Tibial nerve (tissue), 4 donors: ENCODE results near the gene UGT1A8. TPM values are rescaled to one million over a fixed set of nuclear protein-coding genes. Genes with fewer than 3 reads are reported as not detected.

ENCODE experiments used
- DNase-seq, 2 donors: peaks; one replicate each; pipeline ENCODE4 v3.0.0-alpha.2; 2019; ENCODE audit warnings: low spot score in 2 of 2
- H3K27ac ChIP-seq, 4 donors: fragments of 200-600 bp; sonication (generic) in 3 of 4; one replicate each; pipeline ENCODE4 v1.5.1; 2017 to 2019; ENCODE audit warnings: mild to moderate bottlenecking in 1 of 4
- H3K27me3 ChIP-seq, 2 donors: fragments of 200-600 bp; sonication (generic) in 1 of 2; one replicate each; pipeline versions ENCODE4 v1.5.1 to v1.6.0; 2017 to 2019
- H3K36me3 ChIP-seq, 3 donors: fragments of 200-600 bp; sonication (generic); one replicate each; pipeline ENCODE4 v1.5.1; 2018 to 2019
- H3K4me1 ChIP-seq, 4 donors: fragments of 200-600 bp; sonication (generic) in 3 of 4; one replicate each; pipeline ENCODE4 v1.5.1; 2017 to 2019
- H3K4me3 ChIP-seq, 4 donors: fragments of 200-600 bp; sonication (generic) in 3 of 4; one replicate each; pipeline ENCODE4 v1.5.1; 2017 to 2019; ENCODE audit warnings: mild to moderate bottlenecking in 1 of 4, moderate library complexity in 1 of 4
- H3K9me3 ChIP-seq, 4 donors: fragments of 200-600 bp; sonication (generic) in 3 of 4; one replicate each; pipeline ENCODE4 v1.5.1; 2017 to 2019
- EP300 ChIP-seq, 2 donors: sonication (generic); formaldehyde crosslinking; IDR thresholded peaks; one replicate each; pipeline ENCODE4 v1.6.1; 2017; ENCODE audit warnings: antibody characterized with exemption in 2 of 2, mild to moderate bottlenecking in 1 of 2
- POLR2A ChIP-seq, 2 donors: fragments of 450-650 bp; IDR thresholded peaks; one replicate each; pipeline ENCODE4 v1.6.1; 2017; ENCODE audit warnings: antibody characterized with exemption in 2 of 2, mild to moderate bottlenecking in 2 of 2, moderate library complexity in 2 of 2
- WGBS, 2 donors: methylation state at CpG; one replicate each; pipeline ENCODE4 v1.1.5; 2018; 5-methylcytosine and 5-hydroxymethylcytosine counted together
- total RNA-seq, 4 donors: library from RNA; depleted of rRNA; stranded (reverse); fragments of >200 nt; gene quantifications; one replicate each; pipeline ENCODE4 v1.1.0, GENCODE V29; 2016
- TF ChIP-seq, protein P1 (sequence below), 5 experiments: fragments of 200-600 bp in 3 of 5; fragments of 450-650 bp in 2 of 5; sonication (generic) in 3 of 5; IDR thresholded peaks; one replicate each; pipeline ENCODE4 v1.5.1; 2016 to 2019; ENCODE audit warnings: antibody characterized with exemption in 5 of 5, mild to moderate bottlenecking in 3 of 5, moderate library complexity in 2 of 5

The UGT1A8 gene
- total RNA-seq, 4 donors from 2014 or later, result not detected

DNA sequence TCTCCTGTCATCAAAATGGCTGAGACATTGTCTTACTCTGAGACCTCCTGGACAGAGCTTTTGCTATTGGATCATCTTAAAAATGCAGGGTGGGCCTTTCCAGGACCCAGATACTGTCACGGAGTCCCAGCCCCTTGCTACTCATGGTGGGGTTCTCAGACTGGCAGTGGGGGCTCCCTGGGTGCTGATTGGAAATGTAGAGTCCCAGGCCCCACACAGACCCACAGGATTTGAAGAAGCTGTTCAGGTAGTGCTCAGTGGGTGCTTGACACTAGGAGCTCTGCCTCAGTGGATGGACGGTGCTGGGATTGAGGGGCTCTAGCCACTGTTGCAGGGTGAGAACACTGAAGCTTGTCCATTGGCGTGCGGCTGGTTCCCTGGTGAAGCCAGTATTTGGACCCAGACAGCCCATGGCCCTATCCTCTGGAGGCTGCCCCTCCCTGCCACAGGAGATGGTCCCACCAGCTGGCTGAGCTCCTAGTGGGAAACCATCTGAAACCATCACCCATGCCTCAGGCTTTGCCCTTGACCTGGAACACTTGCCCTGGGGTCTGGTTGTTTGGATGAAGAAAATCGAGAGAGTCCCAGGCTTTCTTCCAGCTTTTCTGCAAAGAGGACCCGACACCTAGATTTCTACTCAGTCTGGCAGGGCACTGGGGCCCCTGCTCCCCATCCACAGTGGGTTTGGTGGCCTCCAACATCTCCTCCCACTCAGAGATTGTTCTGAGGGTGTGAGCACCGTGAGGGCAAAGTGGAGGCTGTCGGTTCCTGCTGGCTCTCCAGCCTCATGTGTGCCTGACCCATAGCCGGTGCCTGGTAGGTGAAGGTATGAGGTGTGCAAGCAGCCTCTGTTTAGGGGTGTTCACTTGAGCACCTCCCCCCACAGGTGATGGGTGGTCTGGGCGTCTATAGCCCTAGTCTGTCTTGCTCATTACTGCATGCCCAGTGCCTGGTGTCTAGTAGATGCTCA is 190.8 kb downstream of the UGT1A8 start:
- TF ChIP-seq EP300 (IDR thresholded peaks at IDR 0.05) (no peak), POLR2A (IDR thresholded peaks at IDR 0.05) (no peak)
- TF ChIP-seq, protein P1, sequence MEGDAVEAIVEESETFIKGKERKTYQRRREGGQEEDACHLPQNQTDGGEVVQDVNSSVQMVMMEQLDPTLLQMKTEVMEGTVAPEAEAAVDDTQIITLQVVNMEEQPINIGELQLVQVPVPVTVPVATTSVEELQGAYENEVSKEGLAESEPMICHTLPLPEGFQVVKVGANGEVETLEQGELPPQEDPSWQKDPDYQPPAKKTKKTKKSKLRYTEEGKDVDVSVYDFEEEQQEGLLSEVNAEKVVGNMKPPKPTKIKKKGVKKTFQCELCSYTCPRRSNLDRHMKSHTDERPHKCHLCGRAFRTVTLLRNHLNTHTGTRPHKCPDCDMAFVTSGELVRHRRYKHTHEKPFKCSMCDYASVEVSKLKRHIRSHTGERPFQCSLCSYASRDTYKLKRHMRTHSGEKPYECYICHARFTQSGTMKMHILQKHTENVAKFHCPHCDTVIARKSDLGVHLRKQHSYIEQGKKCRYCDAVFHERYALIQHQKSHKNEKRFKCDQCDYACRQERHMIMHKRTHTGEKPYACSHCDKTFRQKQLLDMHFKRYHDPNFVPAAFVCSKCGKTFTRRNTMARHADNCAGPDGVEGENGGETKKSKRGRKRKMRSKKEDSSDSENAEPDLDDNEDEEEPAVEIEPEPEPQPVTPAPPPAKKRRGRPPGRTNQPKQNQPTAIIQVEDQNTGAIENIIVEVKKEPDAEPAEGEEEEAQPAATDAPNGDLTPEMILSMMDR (IDR thresholded peaks at IDR 0.05), result no peak
- Histone ChIP-seq H3K27me3 (no peaks in the 10 kb centered on the region), H3K4me1 (no peaks in the 10 kb centered on the region), H3K36me3 (no peaks in the 10 kb centered on the region), H3K4me3 (no peak overlapping the region), H3K27ac (no peak overlapping the region), H3K9me3 (no peaks in the 10 kb centered on the region)
- no peak for DNase-seq
- WGBS, 2 donors, result 74 to 78% methylated on average over 10 of the region's 10 CpGs

DNA sequence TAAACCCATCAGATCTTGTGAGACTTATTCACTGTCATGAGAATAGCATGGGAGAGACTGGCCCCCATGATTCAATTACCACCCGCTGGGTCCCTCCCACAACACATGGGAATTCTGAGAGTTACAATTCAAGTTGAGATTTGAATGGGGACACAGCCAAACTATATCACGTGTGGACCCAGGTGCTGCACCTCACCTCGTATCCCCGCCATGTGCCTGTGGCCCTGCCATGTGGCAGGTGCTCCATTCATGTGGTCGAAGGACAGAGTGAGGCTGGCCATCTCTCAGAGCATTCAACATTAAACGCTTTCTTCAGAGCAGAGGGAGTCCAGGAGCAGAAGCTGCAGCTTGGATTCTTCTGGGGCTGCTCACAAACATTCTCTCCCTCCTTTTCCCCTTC is 193.0 kb downstream of the UGT1A8 start:
- Histone ChIP-seq H3K9me3 (no peaks in the 10 kb centered on the region), H3K4me3 (no peak overlapping the region), H3K36me3 (no peaks in the 10 kb centered on the region), H3K27me3 (no peaks in the 10 kb centered on the region), H3K4me1 (no peaks in the 10 kb centered on the region), H3K27ac (no peak overlapping the region)
- 88 to 90% methylated on average over 6 of the region's 6 CpGs for WGBS, 2 donors
- DNase-seq, result no peak
- TF ChIP-seq, protein P1 (IDR thresholded peaks at IDR 0.05), result no peak
- TF ChIP-seq POLR2A (IDR thresholded peaks at IDR 0.05), result no peak
- TF ChIP-seq EP300 (IDR thresholded peaks at IDR 0.05), result no peak

DNA sequence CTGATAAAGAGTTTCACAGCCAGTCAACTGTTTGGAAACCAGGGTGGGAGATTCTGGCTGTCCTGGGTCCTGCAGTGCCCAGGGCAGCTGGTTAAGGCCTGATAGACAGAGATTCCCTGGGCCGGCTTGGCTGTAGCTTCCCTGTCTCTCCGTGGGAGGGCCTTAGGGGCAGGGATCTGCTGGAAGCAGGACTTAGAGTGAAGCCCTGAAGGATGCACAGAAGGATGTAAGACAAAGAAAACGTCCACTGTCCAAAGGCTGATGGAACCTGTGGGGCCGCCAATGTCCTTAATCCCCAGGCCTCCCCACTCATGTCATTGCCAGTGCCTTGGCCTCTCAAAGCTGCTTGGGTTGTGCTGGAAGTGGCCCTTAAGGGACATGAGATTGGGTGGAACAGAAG is 193.7 kb downstream of the UGT1A8 start:
- H3K27ac ChIP-seq, result no peak overlapping the region
- no peaks in the 10 kb centered on the region for H3K9me3 ChIP-seq
- TF ChIP-seq POLR2A (IDR thresholded peaks at IDR 0.05), result no peak
- TF ChIP-seq, protein P1 (IDR thresholded peaks at IDR 0.05), result no peak
- H3K36me3 ChIP-seq, result no peaks in the 10 kb centered on the region
- H3K4me1 ChIP-seq, result no peaks in the 10 kb centered on the region
- no peak for DNase-seq
- 63 to 78% methylated on average over 4 of the region's 4 CpGs for WGBS, 2 donors
- no peaks in the 10 kb centered on the region for H3K27me3 ChIP-seq
- H3K4me3 ChIP-seq, result no peak overlapping the region

DNA sequence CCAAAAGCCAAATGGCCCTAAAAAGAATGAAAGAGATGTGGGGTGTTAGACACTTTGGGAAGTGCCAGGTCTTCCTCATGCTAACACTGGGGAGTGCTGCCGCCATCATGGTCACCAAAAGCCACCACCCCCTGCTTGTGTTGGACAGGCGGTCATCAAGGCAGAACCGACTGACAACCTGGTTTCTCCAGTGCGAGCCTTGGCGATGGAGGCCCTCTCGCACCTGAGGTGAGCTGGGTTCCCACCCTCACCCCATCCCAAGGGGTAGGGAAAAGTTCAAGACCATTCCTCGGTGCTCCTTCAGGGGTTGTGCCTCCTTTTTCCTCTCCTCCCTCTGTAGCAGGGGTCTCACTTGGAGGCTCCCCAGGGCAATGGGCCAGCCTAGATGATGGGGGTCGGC is 194.3 kb downstream of the UGT1A8 start:
- DNase-seq, result no peak
- Histone ChIP-seq H3K4me3 (no peak overlapping the region), H3K9me3 (no peaks in the 10 kb centered on the region), H3K27me3 (no peaks in the 10 kb centered on the region), H3K36me3 (no peaks in the 10 kb centered on the region), H3K27ac (no peak overlapping the region), H3K4me1 (no peaks in the 10 kb centered on the region)
- TF ChIP-seq POLR2A (IDR thresholded peaks at IDR 0.05) (no peak), EP300 (IDR thresholded peaks at IDR 0.05) (no peak)
- TF ChIP-seq, protein P1 (IDR thresholded peaks at IDR 0.05), result no peak
- WGBS, 2 donors, result 87 to 90% methylated on average over 7 to 8 of the region's 8 CpGs

DNA sequence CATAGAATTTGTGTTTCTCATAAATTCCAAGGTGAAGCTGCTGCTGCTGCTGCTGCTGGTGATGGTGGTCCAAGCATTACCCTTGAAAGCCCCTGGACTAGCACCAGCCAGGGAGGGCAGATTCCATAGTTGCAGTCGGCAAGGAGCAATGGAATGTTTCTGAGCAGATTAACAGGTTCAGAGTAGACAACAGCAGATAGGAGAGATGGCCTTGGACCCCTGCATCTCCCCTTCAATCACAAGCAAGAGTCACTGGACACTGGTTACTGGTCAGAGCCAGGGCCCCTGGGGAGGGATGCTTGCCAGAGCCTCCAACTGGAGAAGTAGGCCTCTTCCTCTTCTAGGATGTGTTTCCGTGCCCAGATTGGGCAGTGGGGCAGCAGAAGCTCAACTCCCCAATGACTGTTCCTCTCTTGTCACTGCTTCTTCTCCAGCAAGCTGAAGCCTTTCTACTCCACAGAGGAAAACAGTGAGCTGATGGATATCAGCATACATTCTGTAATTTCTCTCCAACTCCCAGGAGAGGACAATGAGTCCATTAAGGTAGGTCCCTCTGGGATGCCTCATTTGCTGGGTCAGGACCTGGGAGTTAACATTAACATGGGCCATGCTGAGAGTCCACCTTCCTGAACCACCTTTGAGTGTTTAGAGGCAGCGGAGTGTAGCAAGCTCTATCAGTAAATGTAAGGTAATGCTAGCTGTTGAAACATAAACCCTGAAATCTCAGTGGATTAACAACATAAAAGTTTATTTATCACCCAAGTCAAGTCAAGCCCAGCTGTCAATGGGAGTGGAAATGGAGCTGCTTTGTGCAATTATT is 196.0 kb downstream of the UGT1A8 start:
- no peaks in the 10 kb centered on the region for H3K4me1 ChIP-seq
- no peak for DNase-seq
- H3K9me3 ChIP-seq, result no peaks in the 10 kb centered on the region
- no peak overlapping the region for H3K4me3 ChIP-seq
- no peak overlapping the region for H3K27ac ChIP-seq
- 76 to 80% methylated on average over 3 of the region's 3 CpGs for WGBS, 2 donors
- no peaks in the 10 kb centered on the region for H3K36me3 ChIP-seq
- TF ChIP-seq, protein P1 (IDR thresholded peaks at IDR 0.05), result no peak
- TF ChIP-seq EP300 (IDR thresholded peaks at IDR 0.05) (no peak), POLR2A (IDR thresholded peaks at IDR 0.05) (no peak)
- H3K27me3 ChIP-seq, result no peaks in the 10 kb centered on the region
